ENCODE measurements around the gene ADAR. TPM values are rescaled to one million over a fixed set of nuclear protein-coding genes. Genes with fewer than 3 reads are reported as not detected.

ADAR gene
- total and polyA plus RNA-seq, 4 experiments from 2014 or later, result 64.4 to 247 (median 201) TPM

Other genes starting within 250 kb of the ADAR start
- 100 to 1,000 TPM; 101 to 106 TPM for gene IL6R, start 202.8 kb downstream of the ADAR start, total RNA-seq
- gene IL6R, start 202.8 kb downstream of the ADAR start, polyA plus RNA-seq, result 10 to 100 TPM; 54.6 to 73.0 TPM
- gene TDRD10, start 106.0 kb downstream of the ADAR start, total RNA-seq, result not detected
- not detected for gene TDRD10, start 106.0 kb downstream of the ADAR start, polyA plus RNA-seq
- not detected for gene SHE, start 105.8 kb downstream of the ADAR start, total RNA-seq
- gene SHE, start 105.8 kb downstream of the ADAR start, polyA plus RNA-seq, result not detected
- gene UBE2Q1, start 49.5 kb downstream of the ADAR start, total RNA-seq, result 100 to 1,000 TPM; 112 to 132 TPM
- 10 to 100 TPM in 1 of 2 donors, 1 to 10 TPM in 1; 6.4 to 18.6 TPM for gene UBE2Q1, start 49.5 kb downstream of the ADAR start, polyA plus RNA-seq
- gene CHRNB2, start 40.4 kb downstream of the ADAR start, total RNA-seq, result not detected
- gene CHRNB2, start 40.4 kb downstream of the ADAR start, polyA plus RNA-seq, result not detected